DMS53 (cell line): ENCODE measurements around the gene PPP2R5B.
A peak's percentile ranks its signal among the peaks of the same experiment; 100 is the strongest.

Source experiments
- DNase-seq: peaks from one replicate; lab custom pipeline; 2025; lab: John Stamatoyannopoulos, UW

PPP2R5B gene

DNA sequence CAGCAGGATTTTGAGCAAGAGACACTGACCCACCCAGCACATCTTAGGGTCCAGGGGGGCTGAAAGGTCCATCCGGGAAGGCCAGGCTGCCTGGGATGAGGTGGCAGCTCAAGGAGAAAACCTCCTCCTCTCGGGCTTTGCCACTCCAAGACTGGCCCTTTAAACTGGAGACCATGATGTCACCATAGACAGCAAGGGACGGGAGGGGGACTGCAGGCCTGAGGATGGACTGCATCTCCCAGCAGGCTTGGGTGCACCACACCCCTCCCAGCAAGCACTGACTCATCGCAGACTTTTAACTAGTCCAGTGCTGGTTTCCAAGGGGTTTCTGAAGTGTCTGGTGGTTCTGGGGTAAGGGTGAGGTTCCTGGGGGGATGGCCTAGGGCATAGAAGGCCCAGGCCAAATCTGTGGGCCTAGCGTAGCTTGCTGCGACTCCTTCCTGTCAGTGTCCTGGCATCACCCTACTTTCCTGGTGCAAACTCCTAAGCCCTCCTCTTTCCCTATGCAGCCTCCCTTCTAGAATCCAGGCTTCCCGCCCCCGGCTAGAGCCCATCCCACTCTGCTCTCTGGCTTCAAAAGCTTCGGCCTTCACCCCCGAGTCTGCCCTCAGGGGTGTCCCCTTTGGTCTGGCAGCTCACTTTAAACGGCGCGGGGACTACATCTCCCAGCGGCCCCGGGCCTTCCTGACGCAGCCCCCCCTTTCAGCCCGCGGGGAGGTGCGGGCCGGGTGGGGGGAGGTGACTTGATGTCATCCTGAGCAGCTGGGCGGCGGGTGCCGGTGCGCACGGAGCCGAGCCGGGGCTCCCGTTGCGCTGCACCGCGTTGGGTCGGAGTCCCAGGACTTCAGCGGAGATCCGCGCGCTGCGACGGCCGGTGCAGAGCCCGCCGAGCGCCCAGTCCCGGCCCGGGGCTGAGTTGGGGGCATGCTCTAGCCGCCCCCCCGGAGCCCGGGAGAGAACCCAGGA lies at the start of gene PPP2R5B:
Gene PPP2R5B (plus strand): TSS at position 746 of the 966 bp plus-strand sequence. CDS start 1,046 bp downstream, outside the sequence.
- DNase-seq: peak; percentile 95

DNA sequence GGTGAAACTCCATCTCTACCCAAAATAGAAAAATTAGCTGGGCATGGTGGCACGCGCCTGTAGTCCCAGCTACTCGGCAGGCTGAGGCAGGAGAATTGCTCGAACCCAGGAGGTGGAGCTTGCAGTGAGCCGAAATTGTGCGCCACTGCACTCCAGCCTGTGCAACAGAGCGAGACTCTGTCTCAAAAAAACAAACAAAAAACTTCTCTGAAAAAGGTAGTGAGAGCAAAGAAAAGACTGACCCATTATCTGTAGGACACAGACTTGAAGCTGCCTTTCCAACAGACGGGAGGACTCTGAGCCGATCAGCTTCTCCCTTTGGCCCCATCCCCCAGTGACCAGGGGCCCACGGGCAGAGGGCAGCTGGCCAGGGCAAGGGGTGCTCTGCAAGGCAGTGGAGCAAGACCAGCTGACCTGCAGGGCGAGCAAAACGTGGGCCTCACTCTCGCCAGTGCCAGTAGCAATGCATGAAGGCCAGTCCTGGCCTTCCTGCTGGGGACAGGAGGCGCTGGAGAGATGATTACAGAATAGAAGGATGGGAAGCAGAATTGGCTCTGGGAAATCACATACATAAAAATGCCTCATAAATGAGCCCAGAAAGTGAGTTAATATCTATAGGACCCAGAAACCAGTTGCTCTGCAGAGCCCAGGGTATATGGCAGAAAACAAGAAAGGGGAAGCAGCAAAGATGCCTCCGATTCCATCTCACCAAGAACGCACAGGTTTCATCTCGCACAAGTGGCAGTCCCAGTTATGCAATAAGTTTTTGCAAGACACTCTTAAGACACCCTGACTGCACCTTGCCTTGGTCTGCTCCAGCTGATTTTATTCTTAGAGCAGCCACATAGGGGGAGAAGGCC lies 48.9 kb upstream of the PPP2R5B start:
- no peak for DNase-seq

- no peak for DNase-seq
Observed at GRCh38 chr11:64876229-64876750, 48.2 kb upstream of the PPP2R5B start.

DNA sequence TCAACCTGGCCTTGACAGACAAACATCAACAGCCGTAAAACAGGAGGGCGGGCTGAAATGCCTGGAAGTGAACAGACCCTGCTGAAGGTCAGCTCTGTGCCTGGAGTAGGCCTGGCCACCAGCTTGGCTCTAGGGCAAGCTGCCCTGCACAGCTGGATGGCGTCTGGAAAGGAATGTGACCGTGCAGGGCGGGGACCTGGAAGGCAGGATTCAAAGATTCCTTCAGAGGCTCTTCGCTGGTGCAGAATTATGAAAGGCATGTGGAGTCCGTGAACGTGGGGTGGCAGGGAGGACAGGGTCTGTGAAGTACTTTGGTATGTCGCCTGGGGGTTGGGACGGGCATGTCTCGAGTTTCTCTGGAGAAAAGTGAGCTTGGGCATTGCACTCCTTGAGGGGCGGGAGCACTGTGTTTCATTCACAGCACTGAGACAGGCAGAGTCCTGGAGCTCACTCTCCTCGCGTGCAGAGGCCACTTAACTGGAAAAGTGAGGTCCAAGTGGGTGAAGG lies 47.6 kb upstream of the PPP2R5B start:
- no peak for DNase-seq

GRCh38 chr11:64877390-64878222 lies 46.9 kb upstream of the PPP2R5B start:
- peak; percentile 37 for DNase-seq

GRCh38 chr11:64878223-64878493 lies 46.3 kb upstream of the PPP2R5B start:
- DNase-seq: peak; percentile 86

DNA sequence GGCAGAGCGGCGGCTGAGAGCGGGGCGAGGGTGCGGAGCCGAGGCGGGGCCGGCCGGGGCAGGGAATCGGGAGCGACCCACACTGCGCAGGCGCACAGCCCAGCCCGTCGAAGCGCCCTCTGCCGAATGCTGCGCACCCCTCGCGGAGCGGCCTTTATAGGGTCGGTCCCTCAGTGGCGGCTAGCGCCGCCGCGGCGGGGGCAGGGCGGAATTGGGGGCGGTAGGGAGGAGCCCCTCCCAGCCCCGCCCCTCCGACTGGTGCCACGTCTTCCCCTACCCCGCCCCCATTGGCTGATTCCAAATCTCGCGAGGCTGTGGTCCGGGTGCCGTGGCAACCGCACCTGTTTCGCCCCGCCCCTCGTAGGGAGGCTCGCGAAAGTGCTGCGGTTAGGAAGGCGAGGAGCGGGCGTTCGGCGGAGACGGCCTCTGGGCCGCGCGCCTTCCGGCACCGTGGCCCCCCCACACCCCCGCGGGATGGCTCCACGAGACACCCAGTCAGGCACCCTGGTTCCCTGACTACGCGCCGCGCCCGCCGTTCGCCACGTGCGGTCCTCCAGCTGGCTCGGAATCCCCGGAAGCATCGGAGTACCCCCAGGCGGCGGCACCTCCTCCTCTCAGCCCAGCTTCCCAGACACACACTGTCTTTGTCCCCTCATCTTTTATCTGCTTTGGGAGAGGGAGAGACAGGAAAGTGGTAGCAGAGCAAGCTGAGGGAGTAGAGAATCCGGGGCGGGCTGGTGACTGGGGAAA lies 45.8 kb upstream of the PPP2R5B start, which contains the start of gene EHD1:
Gene EHD1 (minus strand): TSS at position 128 of the 750 bp plus-strand sequence. CDS start 157 bp downstream, outside the sequence.
- DNase-seq: peak; percentile 100

- peak; percentile 78 for DNase-seq
Observed at GRCh38 chr11:64879244-64879900, 45.1 kb upstream of the PPP2R5B start.

GRCh38 chr11:64880240-64881001 lies 44.1 kb upstream of the PPP2R5B start:
- no peak for DNase-seq

DNA sequence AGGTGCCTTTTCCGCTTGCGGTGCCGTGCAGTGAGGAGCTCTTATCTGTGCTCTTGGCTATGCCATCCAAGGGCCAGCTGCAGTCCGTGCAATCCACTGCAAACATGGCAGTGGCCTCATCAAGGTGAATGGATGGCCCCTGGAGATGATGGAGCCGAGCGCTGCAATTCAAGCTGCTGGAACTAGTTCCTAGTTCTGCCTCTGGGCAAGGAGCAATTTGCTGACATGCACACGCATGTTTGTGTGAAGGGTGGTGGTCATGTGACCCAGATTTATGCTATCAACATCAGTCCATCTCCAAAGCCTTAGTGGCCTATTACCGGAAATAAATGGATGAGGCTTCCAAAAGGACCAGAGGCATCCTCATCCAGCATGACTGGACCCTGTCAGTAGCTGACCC lies 43.0 kb upstream of the PPP2R5B start:
- no peak for DNase-seq

DNA sequence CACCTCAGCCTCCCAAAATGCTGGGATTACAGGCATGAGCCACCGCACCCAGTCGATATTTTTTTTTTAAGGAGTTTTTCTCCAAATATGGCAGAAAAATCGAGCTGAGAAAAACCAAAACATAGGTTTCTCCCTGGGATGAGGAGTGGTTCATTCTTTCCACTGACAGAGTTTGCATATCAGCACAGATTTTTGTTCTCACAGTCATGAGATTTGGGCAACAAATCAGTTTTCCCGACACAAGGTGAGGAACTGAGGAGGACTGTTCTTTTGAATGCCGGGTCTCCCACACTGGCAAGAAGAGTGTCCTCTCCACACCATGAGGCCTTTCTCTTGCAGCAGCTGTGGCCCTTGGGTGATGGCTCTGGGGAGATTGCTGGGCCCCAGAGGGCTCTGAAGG lies 42.2 kb upstream of the PPP2R5B start:
- no peak for DNase-seq

DNA sequence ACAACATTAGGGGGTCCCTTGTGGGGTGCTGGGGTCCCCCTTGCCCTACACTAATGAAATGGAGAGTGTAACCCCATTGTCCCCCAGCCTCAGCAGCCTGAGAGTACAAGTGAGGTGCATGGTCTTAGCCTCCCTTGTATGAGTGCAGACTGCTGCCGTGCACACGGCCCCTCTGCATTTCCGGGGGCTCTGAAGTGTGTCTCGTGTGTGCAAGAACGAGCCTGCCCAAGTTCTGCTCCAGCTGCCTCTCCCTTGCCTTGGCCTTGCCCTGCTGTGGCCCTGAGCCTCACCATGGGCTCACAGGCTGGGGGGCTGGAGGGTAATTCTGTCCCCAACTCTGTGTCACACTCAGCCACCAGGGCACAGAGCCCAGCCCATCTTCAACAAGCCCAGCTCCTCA lies 40.9 kb upstream of the PPP2R5B start:
- DNase-seq: no peak

DNA sequence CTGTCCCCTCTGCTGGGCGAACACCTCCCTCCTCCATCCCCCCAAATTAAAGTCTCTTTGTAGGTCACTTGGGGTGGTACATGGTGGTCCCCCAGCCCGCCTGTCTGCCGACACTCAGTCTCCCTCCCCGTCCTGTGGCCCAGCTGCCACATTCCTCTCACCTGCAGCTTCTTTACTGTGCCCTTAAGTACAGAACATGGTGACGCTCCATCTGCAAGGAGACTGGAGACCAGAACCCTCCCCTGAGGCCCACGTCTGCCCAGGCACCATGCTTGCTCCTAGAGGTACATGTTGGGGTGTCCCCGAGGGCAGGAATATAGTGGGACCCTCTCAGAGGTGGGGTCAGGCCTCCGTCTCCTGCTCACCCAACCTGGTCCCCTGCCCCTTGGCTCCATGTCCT lies 40.5 kb upstream of the PPP2R5B start:
- DNase-seq: no peak

GRCh38 chr11:64885367-64886286 lies 38.9 kb upstream of the PPP2R5B start:
- DNase-seq: peak; percentile 93

- DNase-seq: peak; percentile 52
Observed at GRCh38 chr11:64887234-64887756, 37.2 kb upstream of the PPP2R5B start.

DNA sequence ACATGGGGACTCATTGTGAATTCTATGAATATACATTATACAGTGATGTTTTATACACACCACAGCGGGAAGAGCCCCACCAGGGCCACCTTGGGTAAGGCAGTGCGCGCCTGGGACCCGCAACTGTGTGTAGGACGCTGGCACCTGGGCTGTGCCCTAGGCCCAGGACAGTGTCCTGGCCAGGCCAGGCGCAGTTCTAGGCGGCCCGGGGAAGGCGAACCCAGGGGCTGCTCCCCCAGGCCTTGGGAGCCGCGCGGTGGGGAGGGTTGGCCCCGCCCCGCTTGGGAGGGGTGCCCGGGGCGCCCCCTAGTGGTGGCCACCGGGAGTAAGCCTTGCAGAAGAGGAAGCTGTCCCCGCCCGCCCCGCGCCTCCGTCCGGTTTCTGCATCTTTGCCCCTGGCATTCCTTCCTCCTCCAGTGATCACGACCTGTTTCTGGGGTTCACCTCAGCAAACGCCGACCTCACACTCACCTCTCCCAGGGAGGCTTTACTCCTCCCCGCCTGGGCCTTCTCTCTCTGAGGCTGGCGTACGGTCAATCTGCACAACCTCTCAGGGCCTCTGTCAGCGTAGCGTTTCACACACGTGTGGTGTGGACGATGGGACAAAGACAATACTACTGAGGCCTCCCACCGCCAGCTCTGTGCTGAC lies 36.6 kb upstream of the PPP2R5B start:
- DNase-seq: peak; percentile 89

DNA sequence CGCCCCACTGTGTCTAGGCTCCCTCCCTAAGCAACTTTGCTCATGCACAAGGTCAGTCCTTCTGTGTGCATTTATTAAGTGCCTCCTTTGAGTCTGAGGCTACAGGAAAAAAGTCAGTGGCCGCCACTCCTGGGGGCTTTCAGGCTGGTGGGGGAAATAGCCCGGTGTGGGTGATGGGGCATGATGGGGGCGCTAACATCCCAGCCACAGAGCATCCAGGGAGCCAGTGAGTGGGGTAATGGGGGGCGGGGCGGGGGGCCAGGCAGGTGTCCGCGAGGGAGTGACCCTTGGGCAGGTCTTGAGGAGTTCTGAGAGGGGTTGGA lies 36.1 kb upstream of the PPP2R5B start:
- no peak for DNase-seq
